SK-N-SH (cell line): ENCODE data around the gene MYORG. TPM values are rescaled to one million over a fixed set of nuclear protein-coding genes. Genes with fewer than 3 reads are reported as not detected.

Experiments used
- CTCF ChIA-PET: fragments of 300-600, 350-600 bp; formaldehyde crosslinking; extraction: SDS; loops from one replicate; lab custom pipeline; 2021; lab: Yijun Ruan, JAX
- POLR2A ChIA-PET: fragments of 350-600 bp; sonication (Branson Sonifier 250); formaldehyde crosslinking; extraction: SDS; loops from one replicate; lab custom pipeline; 2020; ENCODE audit warnings: antibody characterized with exemption, inconsistent platforms; lab: Yijun Ruan, JAX
- DNase-seq: peaks from one replicate; pipeline ENCODE4 v3.0.0; 2012
- H2AFZ ChIP-seq: fragments of 200-600 bp; sonication (generic); 2 replicates; pipeline ENCODE4 v1.8.1; 2016; ENCODE audit warnings: antibody characterized with exemption, mild to moderate bottlenecking, low read depth
- H3F3A ChIP-seq: fragments of 200-600 bp; sonication (generic); replicated peaks from 2 replicates; pipeline ENCODE3; 2016; ENCODE audit warnings: antibody characterized with exemption, mild to moderate bottlenecking; ENCODE audit not compliant: insufficient read depth
- H3K27ac ChIP-seq, 2 experiments: fragments of 200-500 bp in 1 of 2; fragments of 200-600 bp in 1 of 2; sonication (Bioruptor generic) in 1 of 2; sonication (generic), shearing (Covaris generic) in 1 of 2; 2 replicates each; pipeline versions ENCODE4 v1.5.1 to v1.6.1; 2014 to 2016; ENCODE audit warnings: low read depth in 2 of 2, inconsistent platforms in 1 of 2, low read length in 1 of 2, mild to moderate bottlenecking in 1 of 2, mixed read lengths in 1 of 2
- H3K27me3 ChIP-seq: fragments of 200-600 bp; sonication (generic), shearing (Covaris generic); 2 replicates; pipeline ENCODE4 v1.6.1; 2016; ENCODE audit warnings: mixed run types; ENCODE audit not compliant: insufficient read depth
- H3K36me3 ChIP-seq, 2 experiments: fragments of 200-500 bp in 1 of 2; fragments of 200-600 bp in 1 of 2; sonication (Bioruptor generic) in 1 of 2; sonication (generic) in 1 of 2; replicated peaks in 1 of 2; 2 replicates each; pipeline versions ENCODE3 to v1.5.1; 2014 to 2016; ENCODE audit warnings: low read length in 1 of 2, mild to moderate bottlenecking in 1 of 2; ENCODE audit not compliant: insufficient read depth in 2 of 2, control insufficient read depth in 1 of 2
- H3K4me1 ChIP-seq, 2 experiments: fragments of 200-500 bp in 1 of 2; fragments of 200-600 bp in 1 of 2; sonication (Bioruptor generic) in 1 of 2; sonication (generic), shearing (Covaris generic) in 1 of 2; 2 replicates each; pipeline versions ENCODE4 v1.5.1 to v1.6.1; 2014 to 2016; ENCODE audit warnings: low read depth in 1 of 2, low read length in 1 of 2, mixed run types in 1 of 2; ENCODE audit not compliant: insufficient read depth in 2 of 2, control insufficient read depth in 1 of 2
- H3K4me2 ChIP-seq: fragments of 200-600 bp; sonication (generic), shearing (Covaris generic); 2 replicates; pipeline ENCODE4 v1.6.1; 2017; ENCODE audit warnings: mixed run types
- H3K4me3 ChIP-seq, 2 experiments: fragments of 200-500 bp in 1 of 2; fragments of 200-600 bp in 1 of 2; sonication (Bioruptor generic) in 1 of 2; sonication (generic), shearing (Covaris generic) in 1 of 2; 2 replicates each; pipeline versions ENCODE4 v1.5.1 to v1.8.1; 2014 to 2016; ENCODE audit warnings: low read depth in 2 of 2, inconsistent platforms in 1 of 2, low read length in 1 of 2, mild to moderate bottlenecking in 1 of 2, mixed read lengths in 1 of 2, moderate library complexity in 1 of 2
- H3K79me2 ChIP-seq: fragments of 200-600 bp; sonication (generic); 2 replicates; pipeline ENCODE4 v1.8.1; 2017; ENCODE audit warnings: mild to moderate bottlenecking; ENCODE audit not compliant: insufficient read depth
- H3K9ac ChIP-seq: fragments of 200-600 bp; sonication (generic); 2 replicates; pipeline ENCODE4 v1.6.1; 2017; ENCODE audit warnings: mixed run types
- H3K9me2 ChIP-seq: fragments of 200-600 bp; sonication (generic); 2 replicates; pipeline ENCODE4 v1.6.1; 2017; ENCODE audit warnings: mixed run types
- H3K9me3 ChIP-seq: fragments of 200-600 bp; sonication (generic); 2 replicates; pipeline ENCODE4 v1.6.1; 2017; ENCODE audit warnings: mixed run types, mild to moderate bottlenecking, moderate library complexity
- H4K20me1 ChIP-seq: fragments of 200-600 bp; sonication (generic); 2 replicates; pipeline ENCODE4 v1.6.1; 2017; ENCODE audit warnings: mild to moderate bottlenecking, mixed run types; ENCODE audit not compliant: insufficient read depth
- CHD2 ChIP-seq: fragments of 150-350 bp; IDR thresholded peaks from 2 replicates; pipeline ENCODE4 v1.6.1; 2018; ENCODE audit warnings: low read length; ENCODE audit not compliant: partially characterized antibody
- ELF1 ChIP-seq: IDR thresholded peaks from 2 replicates; pipeline ENCODE4 v1.4.0; 2012
- FOXJ3 ChIP-seq: sonication (generic); formaldehyde crosslinking; IDR thresholded peaks from 2 replicates; pipeline ENCODE4 v1.5.1; 2020; ENCODE audit warnings: mild to moderate bottlenecking, missing genetic modification reagents
- GATA2 ChIP-seq: sonication (generic); formaldehyde crosslinking; IDR thresholded peaks from 2 replicates; pipeline ENCODE4 v1.5.0; 2020; ENCODE audit warnings: mild to moderate bottlenecking, missing genetic modification reagents
- MEF2A ChIP-seq: IDR thresholded peaks from 2 replicates; pipeline ENCODE4 v1.4.0; 2012; ENCODE audit warnings: low read depth, borderline replicate concordance
- NRF1 ChIP-seq: IDR thresholded peaks from 2 replicates; pipeline ENCODE4 v1.6.1; 2012; ENCODE audit warnings: low read depth, mild to moderate bottlenecking, low read length
- POLR2AphosphoS5 ChIP-seq: IDR thresholded peaks from 2 replicates; pipeline ENCODE4 v1.6.1; 2012; ENCODE audit warnings: low read depth, low read length
- SIN3A ChIP-seq: IDR thresholded peaks from 2 replicates; pipeline ENCODE4 v1.6.1; 2012; ENCODE audit warnings: low read depth, mild to moderate bottlenecking, low read length, moderate library complexity, borderline replicate concordance
- SMC3 ChIP-seq: IDR thresholded peaks from 2 replicates; pipeline ENCODE4 v1.6.1; 2012; ENCODE audit warnings: low read depth, low read length, improper control_type of control experiment
- TAF1 ChIP-seq: IDR thresholded peaks from 2 replicates; pipeline ENCODE4 v1.6.1; 2012; ENCODE audit warnings: low read depth, mild to moderate bottlenecking, low read length, moderate library complexity, borderline replicate concordance
- TEAD4 ChIP-seq: IDR thresholded peaks from 2 replicates; pipeline ENCODE4 v1.4.0; 2012; ENCODE audit warnings: mild to moderate bottlenecking, borderline replicate concordance; ENCODE audit not compliant: insufficient read depth
- WGBS: methylation state at CpG from one replicate; pipeline ENCODE4 v1.1.6; 2017; ENCODE audit warnings: low lambda C conversion rate; 5-methylcytosine and 5-hydroxymethylcytosine counted together
- polyA plus RNA-seq, 3 experiments: library from polyadenylated mRNA; depleted of rRNA; stranded (reverse); fragments of >200 nt; gene quantifications; 2 replicates each; pipeline ENCODE4 v1.2.3, GENCODE V29; 2012
- TF ChIP-seq, protein P1 (sequence below): IDR thresholded peaks from 2 replicates; pipeline ENCODE4 v1.4.0; 2012; ENCODE audit warnings: low read depth
- TF ChIP-seq, protein P2 (sequence below): fragments of 200-600 bp; sonication (generic); IDR thresholded peaks from 2 replicates; pipeline ENCODE4 v1.6.1; 2017; ENCODE audit warnings: antibody characterized with exemption, mild to moderate bottlenecking, moderate library complexity
- TF ChIP-seq, protein P3 (sequence below): IDR thresholded peaks from 2 replicates; pipeline ENCODE4; 2012
- TF ChIP-seq, protein P4 (sequence below): fragments of 150-350 bp; IDR thresholded peaks from 2 replicates; pipeline ENCODE4 v1.6.1; 2017; ENCODE audit warnings: antibody characterized with exemption, low read length, low read depth, borderline replicate concordance
- TF ChIP-seq, protein P5 (sequence below): IDR thresholded peaks from 2 replicates; pipeline ENCODE4 v1.4.0; 2012; ENCODE audit warnings: low read depth, borderline replicate concordance

The MYORG gene
- polyA plus RNA-seq, 1 of the 3 experiments (the other 2 are of a cell fraction) = 1.1 TPM

DNA sequence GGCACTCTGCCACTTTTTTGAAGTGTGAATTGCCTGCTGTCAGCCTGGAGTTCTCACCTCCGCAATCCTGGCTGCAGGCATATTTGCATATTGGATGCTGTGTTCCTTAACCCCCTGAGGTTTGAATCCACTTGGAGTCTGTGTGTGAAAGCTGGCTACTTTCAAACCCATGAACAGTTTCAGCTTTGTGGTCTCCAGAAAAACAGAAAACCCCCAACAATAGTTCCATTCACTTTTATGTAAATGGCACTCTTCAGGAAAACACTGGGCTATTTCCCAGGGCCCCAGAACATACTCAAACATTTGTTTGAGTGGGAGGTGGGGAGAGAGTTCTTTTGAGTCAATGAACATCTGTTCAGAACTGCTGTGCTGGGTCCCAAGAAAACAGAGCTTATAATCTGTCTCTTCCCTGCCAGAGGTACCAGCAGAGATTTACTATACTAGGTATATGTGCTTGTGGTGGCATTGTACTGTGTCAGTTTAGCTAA, 42.3 kb downstream of the MYORG start:
- Histone ChIP-seq H3K79me2 (peaks cover 46% of the 10 kb centered on the region; the same call in 1 of the 2 replicates), H3K4me2 (no peak overlapping the region), H3K9me2 (no peaks in the 10 kb centered on the region), H3K9me3 (no peaks in the 10 kb centered on the region), H2AFZ (no peak overlapping the region), H3F3A (peaks cover 6% of the 10 kb centered on the region), H3K27me3 (no peaks in the 10 kb centered on the region), H4K20me1 (no peaks in the 10 kb centered on the region; the same call in 1 of the 2 replicates), H3K9ac (no peak overlapping the region), H3K4me3 (no peak overlapping the region), H3K27ac (no peak overlapping the region), H3K36me3 (peaks cover 12 to 15% of the 10 kb centered on the region in 2 experiments), H3K4me1 (peaks cover 0 to 4% of the 10 kb centered on the region in 2 experiments; a peak in 1 of 4 replicates)
- POLR2A ChIA-PET = no interaction called here
- DNase-seq = no peak
- no peak for TF ChIP-seq SMC3
- CTCF ChIA-PET = interaction anchor here (1.2 to 6.7 kb wide), 10 partner anchors 9 to 299 kb away, joined by 3 to 149 read pairs (median 22); partner anchors contain the start of gene MYORG
- WGBS = 100% methylated on average over 1 of the region's 1 CpG

DNA sequence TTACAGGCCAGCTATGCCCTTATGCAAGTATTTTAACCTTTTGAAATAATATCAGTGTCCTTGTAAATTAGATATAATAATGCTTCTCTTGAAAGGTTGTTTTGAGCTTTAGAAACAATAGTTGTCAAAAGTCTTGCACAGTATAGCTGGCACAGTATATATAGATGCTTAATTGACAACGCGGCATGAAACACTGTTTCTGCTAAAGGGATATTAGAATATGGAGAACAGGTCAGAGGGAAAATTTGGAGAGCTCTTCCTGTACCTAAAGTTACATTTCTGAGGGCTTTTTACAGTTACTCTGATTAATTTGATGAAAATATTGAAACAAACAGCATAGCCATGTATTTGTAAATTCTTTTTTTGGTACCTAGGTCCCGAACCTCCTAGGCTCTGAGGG, 42.9 kb downstream of the MYORG start:
- no peak overlapping the region for H3K4me2 ChIP-seq
- no peak for DNase-seq
- no peaks in the 10 kb centered on the region for H3K9me2 ChIP-seq
- peaks cover 6 to 10% of the 10 kb centered on the region in 2 experiments for H3K36me3 ChIP-seq
- TF ChIP-seq NRF1 (no peak), TAF1 (no peak), FOXJ3 (CRISPR knock-in tag) (no peak), ELF1 (no peak), MEF2A (no peak), GATA2 (CRISPR knock-in tag) (no peak), SIN3A (no peak), POLR2AphosphoS5 (no peak), TEAD4 (no peak), CHD2 (no peak)
- TF ChIP-seq, protein P1, sequence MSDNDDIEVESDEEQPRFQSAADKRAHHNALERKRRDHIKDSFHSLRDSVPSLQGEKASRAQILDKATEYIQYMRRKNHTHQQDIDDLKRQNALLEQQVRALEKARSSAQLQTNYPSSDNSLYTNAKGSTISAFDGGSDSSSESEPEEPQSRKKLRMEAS = no peak
- TF ChIP-seq, protein P2, sequence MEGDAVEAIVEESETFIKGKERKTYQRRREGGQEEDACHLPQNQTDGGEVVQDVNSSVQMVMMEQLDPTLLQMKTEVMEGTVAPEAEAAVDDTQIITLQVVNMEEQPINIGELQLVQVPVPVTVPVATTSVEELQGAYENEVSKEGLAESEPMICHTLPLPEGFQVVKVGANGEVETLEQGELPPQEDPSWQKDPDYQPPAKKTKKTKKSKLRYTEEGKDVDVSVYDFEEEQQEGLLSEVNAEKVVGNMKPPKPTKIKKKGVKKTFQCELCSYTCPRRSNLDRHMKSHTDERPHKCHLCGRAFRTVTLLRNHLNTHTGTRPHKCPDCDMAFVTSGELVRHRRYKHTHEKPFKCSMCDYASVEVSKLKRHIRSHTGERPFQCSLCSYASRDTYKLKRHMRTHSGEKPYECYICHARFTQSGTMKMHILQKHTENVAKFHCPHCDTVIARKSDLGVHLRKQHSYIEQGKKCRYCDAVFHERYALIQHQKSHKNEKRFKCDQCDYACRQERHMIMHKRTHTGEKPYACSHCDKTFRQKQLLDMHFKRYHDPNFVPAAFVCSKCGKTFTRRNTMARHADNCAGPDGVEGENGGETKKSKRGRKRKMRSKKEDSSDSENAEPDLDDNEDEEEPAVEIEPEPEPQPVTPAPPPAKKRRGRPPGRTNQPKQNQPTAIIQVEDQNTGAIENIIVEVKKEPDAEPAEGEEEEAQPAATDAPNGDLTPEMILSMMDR = no peak
- TF ChIP-seq, protein P3, sequence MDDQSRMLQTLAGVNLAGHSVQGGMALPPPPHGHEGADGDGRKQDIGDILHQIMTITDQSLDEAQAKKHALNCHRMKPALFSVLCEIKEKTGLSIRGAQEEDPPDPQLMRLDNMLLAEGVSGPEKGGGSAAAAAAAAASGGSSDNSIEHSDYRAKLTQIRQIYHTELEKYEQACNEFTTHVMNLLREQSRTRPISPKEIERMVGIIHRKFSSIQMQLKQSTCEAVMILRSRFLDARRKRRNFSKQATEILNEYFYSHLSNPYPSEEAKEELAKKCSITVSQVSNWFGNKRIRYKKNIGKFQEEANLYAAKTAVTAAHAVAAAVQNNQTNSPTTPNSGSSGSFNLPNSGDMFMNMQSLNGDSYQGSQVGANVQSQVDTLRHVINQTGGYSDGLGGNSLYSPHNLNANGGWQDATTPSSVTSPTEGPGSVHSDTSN = no peak
- TF ChIP-seq, protein P4, sequence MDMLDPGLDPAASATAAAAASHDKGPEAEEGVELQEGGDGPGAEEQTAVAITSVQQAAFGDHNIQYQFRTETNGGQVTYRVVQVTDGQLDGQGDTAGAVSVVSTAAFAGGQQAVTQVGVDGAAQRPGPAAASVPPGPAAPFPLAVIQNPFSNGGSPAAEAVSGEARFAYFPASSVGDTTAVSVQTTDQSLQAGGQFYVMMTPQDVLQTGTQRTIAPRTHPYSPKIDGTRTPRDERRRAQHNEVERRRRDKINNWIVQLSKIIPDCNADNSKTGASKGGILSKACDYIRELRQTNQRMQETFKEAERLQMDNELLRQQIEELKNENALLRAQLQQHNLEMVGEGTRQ = no peak
- TF ChIP-seq, protein P5, sequence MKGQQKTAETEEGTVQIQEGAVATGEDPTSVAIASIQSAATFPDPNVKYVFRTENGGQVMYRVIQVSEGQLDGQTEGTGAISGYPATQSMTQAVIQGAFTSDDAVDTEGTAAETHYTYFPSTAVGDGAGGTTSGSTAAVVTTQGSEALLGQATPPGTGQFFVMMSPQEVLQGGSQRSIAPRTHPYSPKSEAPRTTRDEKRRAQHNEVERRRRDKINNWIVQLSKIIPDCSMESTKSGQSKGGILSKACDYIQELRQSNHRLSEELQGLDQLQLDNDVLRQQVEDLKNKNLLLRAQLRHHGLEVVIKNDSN = no peak
- TF ChIP-seq, all 33 proteins: peak for 0
- Histone ChIP-seq H3K27me3 (no peaks in the 10 kb centered on the region), H3K4me1 (peaks cover 0 to 4% of the 10 kb centered on the region in 2 experiments; a peak in 1 of 4 replicates), H3K9ac (no peak overlapping the region), H3K79me2 (peaks cover 46% of the 10 kb centered on the region; the same call in 1 of the 2 replicates), H4K20me1 (no peaks in the 10 kb centered on the region; the same call in 1 of the 2 replicates), H3F3A (peaks cover 6% of the 10 kb centered on the region), H3K9me3 (no peaks in the 10 kb centered on the region), H2AFZ (no peak overlapping the region), H3K4me3 (no peak overlapping the region), H3K27ac (no peak overlapping the region)
- ChIA-PET CTCF (interaction anchor here (1.2 to 6.7 kb wide), 12 partner anchors 7 to 300 kb away, joined by 3 to 149 read pairs (median 12); partner anchors contain the start of gene MYORG), POLR2A (interaction anchor here (0.6 kb wide), 1 partner anchor 97 kb away, joined by 3 read pairs; no protein-coding TSS in a partner anchor)
- WGBS = 57% methylated on average over 3 of the region's 3 CpGs
